Nephron progenitor cell (in vitro differentiated cells): ENCODE results near the gene CCDC134.

ENCODE experiments used
- DNase-seq: peaks from one replicate; pipeline ENCODE4 v3.0.0; 2021
- H3K27ac Mint-ChIP-seq: 2 replicates; pipeline ENCODE4 v1.8.0; 2021; ENCODE audit warnings: mild to moderate bottlenecking, moderate library complexity, mixed read lengths
- H3K27me3 Mint-ChIP-seq: 2 replicates; pipeline ENCODE4 v1.8.0; 2021; ENCODE audit warnings: mild to moderate bottlenecking, low read depth, mixed read lengths; ENCODE audit not compliant: poor library complexity
- H3K36me3 Mint-ChIP-seq: 2 replicates; pipeline ENCODE4 v1.8.0; 2021; ENCODE audit warnings: low read depth, mixed read lengths
- H3K4me1 Mint-ChIP-seq: 2 replicates; pipeline ENCODE4 v1.8.0; 2021; ENCODE audit warnings: mixed read lengths
- H3K4me3 Mint-ChIP-seq: 2 replicates; pipeline ENCODE4 v1.8.0; 2021; ENCODE audit warnings: mild to moderate bottlenecking, moderate library complexity, mixed read lengths
- H3K9me3 Mint-ChIP-seq: 2 replicates; pipeline ENCODE4 v1.8.0; 2021; ENCODE audit warnings: mild to moderate bottlenecking, moderate library complexity, mixed read lengths
- CTCF ChIP-seq: fragments of 200-600 bp; sonication (generic); IDR thresholded peaks from 2 replicates; pipeline ENCODE4 v1.5.0; 2021; ENCODE audit warnings: antibody characterized with exemption

The CCDC134 gene

GRCh38 chr22:41800348-41801146 lies at the start of gene CCDC134:
Gene CCDC134, plus strand, starts transcription at chr22:41800679. Its CDS starts 8,212 bp downstream, at chr22:41808891.
- Mint-ChIP-seq H3K9me3 (no peaks in the 10 kb centered on the region), H3K36me3 (peaks cover 14% of the 10 kb centered on the region), H3K27me3 (peaks cover 7% of the 10 kb centered on the region), H3K4me3 (peak within 1 kb of the TSS; percentile 89), H3K4me1 (peaks cover 31% of the 10 kb centered on the region), H3K27ac (peak within 1 kb of the TSS; percentile 97)
- peak; percentile 94 for DNase-seq
- TF ChIP-seq CTCF = no peak

GRCh38 chr22:41752011-41752970 lies 48.2 kb upstream of the CCDC134 start:
- no peak for DNase-seq
- Mint-ChIP-seq H3K36me3 (no peaks in the 10 kb centered on the region), H3K9me3 (no peaks in the 10 kb centered on the region), H3K27me3 (peaks cover 12% of the 10 kb centered on the region), H3K4me1 (peaks cover 13% of the 10 kb centered on the region), H3K4me3 (no peak overlapping the region), H3K27ac (peak overlapping the region; percentile 43)
- TF ChIP-seq CTCF = no peak

- no peak for DNase-seq
- peaks cover 18% of the 10 kb centered on the region for H3K4me1 Mint-ChIP-seq
These were observed 46.5 kb upstream of the CCDC134 start for GRCh38 chr22:41753984-41754383.

GRCh38 chr22:41757502-41757901 lies 43.0 kb upstream of the CCDC134 start:
- DNase-seq = no peak
- Mint-ChIP-seq H3K4me3 (no peak overlapping the region), H3K9me3 (no peaks in the 10 kb centered on the region), H3K4me1 (peaks cover 24% of the 10 kb centered on the region), H3K27me3 (peaks cover 12% of the 10 kb centered on the region), H3K36me3 (no peaks in the 10 kb centered on the region), H3K27ac (no peak overlapping the region)
- no peak for TF ChIP-seq CTCF

More at GRCh38 chr22:41753984-41754383, 46.5 kb upstream of the CCDC134 start:
- TF ChIP-seq CTCF = no peak
- H3K9me3 Mint-ChIP-seq = no peaks in the 10 kb centered on the region
- peaks cover 12% of the 10 kb centered on the region for H3K27me3 Mint-ChIP-seq
- no peaks in the 10 kb centered on the region for H3K36me3 Mint-ChIP-seq
- H3K27ac Mint-ChIP-seq = no peak overlapping the region
- H3K4me3 Mint-ChIP-seq = no peak overlapping the region

- Mint-ChIP-seq H3K27me3 (peaks cover 12% of the 10 kb centered on the region), H3K4me1 (peaks cover 26% of the 10 kb centered on the region), H3K27ac (no peak overlapping the region), H3K4me3 (no peak overlapping the region), H3K36me3 (no peaks in the 10 kb centered on the region), H3K9me3 (no peaks in the 10 kb centered on the region)
- DNase-seq = no peak
- TF ChIP-seq CTCF = no peak
These were observed 42.2 kb upstream of the CCDC134 start for GRCh38 chr22:41758231-41758630.
